Activated T-helper 17 cell treated with anti-CD3 and anti-CD28 coated beads, Interleukin-2, amount 50 U/mL, for 72 hours (primary cell): Measurements from ENCODE around the gene C11orf42. TPM values are rescaled to one million over a fixed set of nuclear protein-coding genes. Genes with fewer than 3 reads are reported as not detected.
"Not testable (repeated sequence)": the region's sequence is repeated elsewhere in the genome, so short reads cannot be mapped to it uniquely, and the experiment has no call there.

Source experiments
- ATAC-seq: fragments of 150-1000 bp; cut with Tn5 transposase; replicated peaks from 2 replicates; pipeline ENCODE4 v1.10.0; 2021; ENCODE audit warnings: mild to moderate bottlenecking, moderate library complexity
- H3K27ac Mint-ChIP-seq: one replicate; pipeline ENCODE4 v1.8.0; 2022; ENCODE audit warnings: mixed read lengths
- H3K27me3 Mint-ChIP-seq: one replicate; pipeline ENCODE4 v1.8.0; 2022; ENCODE audit warnings: mixed read lengths
- H3K36me3 Mint-ChIP-seq: one replicate; pipeline ENCODE4 v1.8.0; 2022; ENCODE audit warnings: low read depth, mild to moderate bottlenecking, mixed read lengths
- H3K4me1 Mint-ChIP-seq: one replicate; pipeline ENCODE4 v1.8.0; 2022; ENCODE audit warnings: mixed read lengths
- H3K4me3 Mint-ChIP-seq: one replicate; pipeline ENCODE4 v1.8.0; 2022; ENCODE audit warnings: mild to moderate bottlenecking, mixed read lengths
- H3K9me3 Mint-ChIP-seq: one replicate; pipeline ENCODE4 v1.8.0; 2022; ENCODE audit warnings: mixed read lengths
- total RNA-seq, 2 donors: library from RNA; stranded (reverse); gene quantifications; one replicate each; pipeline ENCODE4 v1.2.3, GENCODE V29; 2022

The C11orf42 gene
- total RNA-seq, 2 donors from 2014 or later: not detected

- ATAC-seq: peak; percentile 92
- H3K9me3 Mint-ChIP-seq: no peaks in the 10 kb centered on the region
- peak within 1 kb of the TSS; percentile 89 for H3K27ac Mint-ChIP-seq
- peak within 1 kb of the TSS; percentile 88 for H3K4me3 Mint-ChIP-seq
- peaks cover 5% of the 10 kb centered on the region for H3K36me3 Mint-ChIP-seq
- H3K27me3 Mint-ChIP-seq: no peaks in the 10 kb centered on the region
- peaks cover 36% of the 10 kb centered on the region for H3K4me1 Mint-ChIP-seq
Measured at GRCh38 chr11:6234387-6235107, 29.2 kb downstream of the C11orf42 start, which contains the start of gene FHIP1B. FHIP1B (minus strand) TSS chr11:6234636; CDS start chr11:6224516, 10,120 bp downstream.

GRCh38 chr11:6237266-6237665 lies 31.9 kb downstream of the C11orf42 start:
- Mint-ChIP-seq H3K36me3 (no peaks in the 10 kb centered on the region), H3K4me3 (no peak overlapping the region), H3K9me3 (no peaks in the 10 kb centered on the region), H3K27ac (no peak overlapping the region), H3K27me3 (peaks cover 3% of the 10 kb centered on the region), H3K4me1 (peaks cover 14% of the 10 kb centered on the region)
- no peak for ATAC-seq

DNA sequence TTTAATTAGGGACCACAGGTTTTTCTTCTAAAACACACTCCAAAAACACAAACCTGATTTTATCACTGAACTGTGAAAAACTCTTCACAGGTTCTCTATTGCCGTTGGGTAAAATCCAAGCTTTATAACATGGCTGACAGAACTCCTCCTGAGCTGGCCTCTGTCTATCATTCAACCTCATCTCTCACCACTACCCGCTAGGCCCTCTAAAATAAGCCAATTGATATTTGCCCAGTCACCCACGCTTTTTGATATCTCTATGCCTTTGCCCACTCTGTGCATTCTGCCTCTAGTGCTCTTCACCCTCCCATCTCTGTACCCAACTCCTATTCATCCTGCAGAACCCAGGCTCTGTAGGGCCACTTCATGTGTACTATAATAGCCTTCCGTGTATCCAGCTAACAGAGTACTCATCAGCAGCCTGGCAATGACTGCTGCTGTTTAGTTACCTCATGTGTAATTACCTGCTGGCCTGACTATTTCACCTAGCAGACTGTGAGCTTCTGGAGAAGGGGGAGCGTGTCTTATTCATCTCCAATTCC lies 32.5 kb downstream of the C11orf42 start:
- H3K27me3 Mint-ChIP-seq: peaks cover 5% of the 10 kb centered on the region
- H3K4me3 Mint-ChIP-seq: no peak overlapping the region
- no peaks in the 10 kb centered on the region for H3K9me3 Mint-ChIP-seq
- H3K27ac Mint-ChIP-seq: no peak overlapping the region
- ATAC-seq: no peak
- peaks cover 13% of the 10 kb centered on the region for H3K4me1 Mint-ChIP-seq
- H3K36me3 Mint-ChIP-seq: no peaks in the 10 kb centered on the region

- Mint-ChIP-seq H3K36me3 (no peaks in the 10 kb centered on the region), H3K4me3 (no peak within 1 kb of the TSS), H3K4me1 (peaks cover 7% of the 10 kb centered on the region), H3K9me3 (no peaks in the 10 kb centered on the region), H3K27me3 (peaks cover 7% of the 10 kb centered on the region), H3K27ac (no peak within 1 kb of the TSS)
- ATAC-seq: no peak
Measured at GRCh38 chr11:6238902-6239301, 33.5 kb downstream of the C11orf42 start, which contains the start of gene CNGA4. CNGA4 (plus strand) TSS chr11:6239089; CDS start chr11:6239207, 118 bp downstream.

- ATAC-seq: no peak
- Mint-ChIP-seq H3K27ac (no peak overlapping the region), H3K4me3 (no peak overlapping the region), H3K27me3 (peaks cover 11% of the 10 kb centered on the region), H3K36me3 (no peaks in the 10 kb centered on the region), H3K4me1 (peaks cover 3% of the 10 kb centered on the region), H3K9me3 (no peaks in the 10 kb centered on the region)
Measured at GRCh38 chr11:6240139-6240538, 34.8 kb downstream of the C11orf42 start.

- ATAC-seq: no peak
- Mint-ChIP-seq H3K4me1 (no peaks in the 10 kb centered on the region), H3K27ac (no peak overlapping the region), H3K9me3 (no peaks in the 10 kb centered on the region), H3K36me3 (no peaks in the 10 kb centered on the region), H3K27me3 (peaks cover 11% of the 10 kb centered on the region), H3K4me3 (no peak overlapping the region)
Measured at GRCh38 chr11:6240781-6241180, 35.4 kb downstream of the C11orf42 start.

GRCh38 chr11:6241316-6241715 lies 36.0 kb downstream of the C11orf42 start:
- Mint-ChIP-seq H3K4me3 (no peak overlapping the region), H3K27ac (no peak overlapping the region), H3K4me1 (no peaks in the 10 kb centered on the region), H3K27me3 (peaks cover 11% of the 10 kb centered on the region), H3K9me3 (no peaks in the 10 kb centered on the region), H3K36me3 (no peaks in the 10 kb centered on the region)
- ATAC-seq: no peak

DNA sequence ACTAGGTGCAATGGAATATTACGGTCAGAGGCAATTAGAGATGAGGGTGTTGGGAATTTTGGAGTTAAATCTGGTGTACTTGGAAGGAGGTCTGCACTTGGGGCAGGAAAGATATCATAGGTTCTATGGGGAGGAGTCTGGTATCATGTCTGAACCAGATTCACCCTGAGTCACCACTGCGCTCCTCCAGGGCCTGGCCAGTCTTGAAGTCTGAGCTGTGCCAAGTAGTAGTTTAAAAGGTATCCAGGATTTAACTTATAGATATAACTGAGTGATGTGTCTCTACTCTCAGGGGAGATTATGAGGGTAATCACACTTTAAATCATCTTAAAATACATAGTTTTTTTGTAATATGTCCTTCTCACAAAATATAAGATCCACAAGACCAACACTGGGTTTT lies 40.2 kb downstream of the C11orf42 start:
- no peak for ATAC-seq
- no peaks in the 10 kb centered on the region for H3K36me3 Mint-ChIP-seq
- peaks cover 11% of the 10 kb centered on the region for H3K27me3 Mint-ChIP-seq
- H3K27ac Mint-ChIP-seq: no peak overlapping the region
- H3K9me3 Mint-ChIP-seq: no peaks in the 10 kb centered on the region
- H3K4me3 Mint-ChIP-seq: no peak overlapping the region
- H3K4me1 Mint-ChIP-seq: no peaks in the 10 kb centered on the region

- H3K4me1 Mint-ChIP-seq: no peaks in the 10 kb centered on the region
- no peaks in the 10 kb centered on the region for H3K36me3 Mint-ChIP-seq
- H3K27me3 Mint-ChIP-seq: peaks cover 3% of the 10 kb centered on the region
- no peak overlapping the region for H3K27ac Mint-ChIP-seq
- H3K9me3 Mint-ChIP-seq: no peaks in the 10 kb centered on the region
- H3K4me3 Mint-ChIP-seq: no peak overlapping the region
- no peak for ATAC-seq
Measured at GRCh38 chr11:6248248-6248647, 42.9 kb downstream of the C11orf42 start.

GRCh38 chr11:6248897-6249296 lies 43.5 kb downstream of the C11orf42 start:
- H3K27me3 Mint-ChIP-seq, ATAC-seq, H3K4me1 Mint-ChIP-seq, H3K36me3 Mint-ChIP-seq, H3K9me3 Mint-ChIP-seq, H3K4me3 Mint-ChIP-seq, H3K27ac Mint-ChIP-seq: not testable (repeated sequence)

- H3K4me1 Mint-ChIP-seq: no peaks in the 10 kb centered on the region
- no peak overlapping the region for H3K4me3 Mint-ChIP-seq
- no peaks in the 10 kb centered on the region for H3K27me3 Mint-ChIP-seq
- H3K36me3 Mint-ChIP-seq: no peaks in the 10 kb centered on the region
- H3K27ac Mint-ChIP-seq: no peak overlapping the region
- no peak for ATAC-seq
- no peaks in the 10 kb centered on the region for H3K9me3 Mint-ChIP-seq
Measured at GRCh38 chr11:6249770-6250555, 44.6 kb downstream of the C11orf42 start.

DNA sequence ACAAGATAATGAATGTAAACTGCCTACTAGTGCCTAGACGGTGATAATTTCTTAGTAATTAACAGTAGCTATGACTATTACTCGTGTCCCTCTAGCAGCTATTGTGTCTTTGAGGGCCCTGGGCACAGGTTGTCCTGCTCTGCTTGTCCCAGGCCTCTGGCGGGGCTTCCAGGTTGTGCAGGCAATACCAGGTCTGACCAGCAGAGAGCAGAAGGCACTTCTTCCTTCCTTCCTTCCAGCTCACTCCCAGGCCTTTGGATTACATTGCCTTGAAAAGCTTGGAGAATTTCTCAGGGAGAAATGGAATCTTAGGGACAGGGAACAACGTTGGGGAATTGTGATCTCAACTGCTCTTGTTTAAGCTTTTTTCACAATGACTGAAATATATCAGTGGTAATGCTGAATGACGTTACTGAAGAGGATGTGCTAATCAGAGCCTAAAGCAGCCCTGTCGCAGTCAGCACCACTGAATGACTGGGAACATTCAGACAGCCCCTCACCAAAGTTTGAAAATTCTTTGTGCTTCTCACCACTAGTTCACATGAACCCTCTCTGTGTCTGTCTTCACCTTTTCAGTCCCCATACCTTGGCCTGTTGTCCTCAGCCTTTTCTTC lies 45.9 kb downstream of the C11orf42 start:
- H3K4me1 Mint-ChIP-seq: no peaks in the 10 kb centered on the region
- ATAC-seq: peak; percentile 75
- no peaks in the 10 kb centered on the region for H3K36me3 Mint-ChIP-seq
- H3K27ac Mint-ChIP-seq: no peak overlapping the region
- no peaks in the 10 kb centered on the region for H3K27me3 Mint-ChIP-seq
- H3K4me3 Mint-ChIP-seq: no peak overlapping the region
- H3K9me3 Mint-ChIP-seq: no peaks in the 10 kb centered on the region

DNA sequence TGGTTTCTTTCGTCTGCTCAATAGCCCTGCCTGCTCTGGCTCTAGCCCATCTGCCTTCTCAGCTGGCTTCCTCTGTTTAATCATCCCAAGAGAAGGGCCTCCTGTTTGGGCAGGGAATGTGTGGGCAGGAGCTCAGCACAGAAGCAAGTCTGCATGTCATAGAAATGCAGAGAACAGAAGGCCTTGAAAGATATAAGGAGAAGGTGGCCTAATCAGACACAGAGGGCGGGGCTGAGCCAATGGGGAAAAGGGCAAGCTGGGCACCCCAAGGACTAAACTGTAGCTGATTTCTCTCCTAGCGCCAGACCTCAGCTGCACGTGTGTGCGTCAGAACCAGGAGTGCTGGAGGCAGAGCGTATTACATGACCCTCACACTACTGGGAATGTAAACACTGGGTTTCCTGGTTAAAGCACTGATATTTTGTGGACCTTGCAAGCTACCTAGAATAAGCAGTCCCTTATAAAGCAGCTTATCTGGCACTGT lies 46.7 kb downstream of the C11orf42 start:
- Mint-ChIP-seq H3K4me1 (no peaks in the 10 kb centered on the region), H3K4me3 (no peak overlapping the region), H3K27ac (no peak overlapping the region), H3K36me3 (no peaks in the 10 kb centered on the region), H3K9me3 (no peaks in the 10 kb centered on the region), H3K27me3 (no peaks in the 10 kb centered on the region)
- no peak for ATAC-seq

GRCh38 chr11:6253197-6253596 lies 47.8 kb downstream of the C11orf42 start:
- no peaks in the 10 kb centered on the region for H3K36me3 Mint-ChIP-seq
- peak; percentile 81 for ATAC-seq
- H3K4me1 Mint-ChIP-seq: no peaks in the 10 kb centered on the region
- no peaks in the 10 kb centered on the region for H3K9me3 Mint-ChIP-seq
- H3K27ac Mint-ChIP-seq: no peak overlapping the region
- H3K27me3 Mint-ChIP-seq: no peaks in the 10 kb centered on the region
- H3K4me3 Mint-ChIP-seq: no peak overlapping the region
